Measurements from ENCODE around the gene GNB1L.
A peak's percentile ranks its signal among the peaks of the same experiment; 100 is the strongest.

Gene GNB1L

DNA sequence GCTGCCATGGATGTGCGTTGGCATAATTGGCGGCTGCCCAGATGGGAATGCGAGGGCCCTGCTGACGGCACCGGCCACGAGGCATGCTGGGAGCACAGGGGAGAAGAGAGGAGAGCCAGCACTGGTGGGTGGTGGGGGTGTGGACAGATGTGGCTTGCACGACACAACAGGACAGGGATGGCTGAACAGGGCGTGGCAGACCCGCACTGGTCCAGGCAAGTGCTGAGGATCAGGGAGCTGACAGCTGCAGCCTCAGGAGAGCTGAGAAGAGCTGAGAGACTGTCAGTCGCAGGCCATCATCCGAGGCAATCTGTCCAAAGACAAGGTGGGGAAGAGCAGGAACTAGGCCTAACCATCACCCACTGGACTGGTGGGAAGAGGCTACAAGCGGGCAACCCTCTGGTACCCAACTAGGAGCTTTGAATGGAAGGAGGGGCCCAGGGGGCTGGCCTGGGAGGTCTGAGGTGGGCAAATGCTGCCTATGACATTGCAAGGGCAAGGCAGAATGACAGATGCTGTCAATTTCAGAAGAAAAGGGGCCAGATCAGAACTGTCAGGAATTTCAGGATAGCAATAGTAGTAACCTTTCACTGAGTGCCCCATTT lies 2.4 kb downstream of the GNB1L start:
- Mint-ChIP-seq H3K27me3 (no peaks in the 10 kb centered on the region), H3K27ac (no peak overlapping the region), H3K4me3 (no peak overlapping the region), H3K36me3 (peaks cover 7% of the 10 kb centered on the region), H3K9me3 (no peaks in the 10 kb centered on the region), H3K4me1 (peaks cover 27% of the 10 kb centered on the region)
- DNase-seq (ENCODE audit: low spot score in 2 of 2), result no peak
- ATAC-seq (ENCODE audit: low read depth), result no peak

DNA sequence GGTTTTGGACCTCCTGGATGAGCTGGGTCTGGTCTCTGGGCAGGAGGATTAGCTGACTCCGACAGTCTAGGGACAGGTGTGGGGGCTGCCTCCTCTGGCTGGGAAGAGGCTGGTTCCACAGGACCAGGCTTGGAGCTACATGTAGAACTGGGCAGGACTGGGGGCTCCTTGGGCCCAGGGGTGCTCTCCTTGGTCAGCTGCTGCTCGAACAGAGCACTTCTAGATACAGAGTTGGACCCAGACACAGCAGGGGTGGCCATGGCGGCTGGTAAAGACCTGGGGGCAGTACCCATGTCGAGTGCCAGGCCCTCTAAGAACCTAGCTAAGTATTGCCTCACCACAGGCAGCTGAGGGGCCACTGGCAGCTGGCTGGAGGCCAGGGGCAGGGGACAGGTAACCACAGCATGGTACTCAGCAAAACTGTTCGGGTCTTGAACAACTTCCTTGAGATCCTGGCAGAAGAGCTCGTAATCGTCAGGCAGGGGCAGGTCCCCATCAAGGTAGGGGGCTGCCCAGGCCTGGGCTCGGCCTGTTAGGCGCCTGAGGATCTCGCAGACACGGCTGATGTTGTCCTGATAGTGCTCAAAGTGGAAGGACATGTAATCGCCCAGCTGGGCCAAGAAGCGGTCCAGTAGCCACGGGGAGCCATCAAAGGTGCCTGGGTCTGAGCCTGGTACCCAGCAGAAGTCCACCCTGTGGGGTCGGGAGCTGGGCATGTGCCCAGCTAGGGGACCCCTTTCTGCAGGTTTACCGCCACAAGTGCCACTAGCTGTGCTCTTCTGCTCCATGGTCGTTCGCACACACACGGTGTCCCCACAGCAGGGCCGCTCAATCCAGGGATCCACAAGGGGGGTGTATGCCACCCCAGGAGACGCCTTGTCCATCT lies 3.1 kb downstream of the GNB1L start:
- Mint-ChIP-seq H3K36me3 (peaks cover 7% of the 10 kb centered on the region), H3K9me3 (no peaks in the 10 kb centered on the region), H3K27me3 (no peaks in the 10 kb centered on the region), H3K4me3 (no peak overlapping the region), H3K4me1 (peaks cover 27% of the 10 kb centered on the region), H3K27ac (no peak overlapping the region)
- ATAC-seq (ENCODE audit: low read depth), result no peak
- DNase-seq (ENCODE audit: low spot score in 2 of 2), result no peak

- Mint-ChIP-seq H3K27me3 (no peaks in the 10 kb centered on the region), H3K4me1 (peaks cover 24% of the 10 kb centered on the region), H3K36me3 (peaks cover 7% of the 10 kb centered on the region), H3K27ac (no peak overlapping the region), H3K9me3 (no peaks in the 10 kb centered on the region), H3K4me3 (no peak overlapping the region)
- no peak for ATAC-seq (ENCODE audit: low read depth)
- DNase-seq (ENCODE audit: low spot score in 2 of 2), result no peak
Observed at GRCh38 chr22:19850763-19851109, 3.9 kb downstream of the GNB1L start.

- H3K27me3 Mint-ChIP-seq, result no peaks in the 10 kb centered on the region
- no peak overlapping the region for H3K27ac Mint-ChIP-seq
- peaks cover 24% of the 10 kb centered on the region for H3K4me1 Mint-ChIP-seq
- no peak overlapping the region for H3K4me3 Mint-ChIP-seq
- no peaks in the 10 kb centered on the region for H3K9me3 Mint-ChIP-seq
- DNase-seq (ENCODE audit: low spot score in 2 of 2), result no peak
- ATAC-seq (ENCODE audit: low read depth), result no peak
- peaks cover 7% of the 10 kb centered on the region for H3K36me3 Mint-ChIP-seq
Observed at GRCh38 chr22:19849835-19850762, 4.6 kb downstream of the GNB1L start.

DNA sequence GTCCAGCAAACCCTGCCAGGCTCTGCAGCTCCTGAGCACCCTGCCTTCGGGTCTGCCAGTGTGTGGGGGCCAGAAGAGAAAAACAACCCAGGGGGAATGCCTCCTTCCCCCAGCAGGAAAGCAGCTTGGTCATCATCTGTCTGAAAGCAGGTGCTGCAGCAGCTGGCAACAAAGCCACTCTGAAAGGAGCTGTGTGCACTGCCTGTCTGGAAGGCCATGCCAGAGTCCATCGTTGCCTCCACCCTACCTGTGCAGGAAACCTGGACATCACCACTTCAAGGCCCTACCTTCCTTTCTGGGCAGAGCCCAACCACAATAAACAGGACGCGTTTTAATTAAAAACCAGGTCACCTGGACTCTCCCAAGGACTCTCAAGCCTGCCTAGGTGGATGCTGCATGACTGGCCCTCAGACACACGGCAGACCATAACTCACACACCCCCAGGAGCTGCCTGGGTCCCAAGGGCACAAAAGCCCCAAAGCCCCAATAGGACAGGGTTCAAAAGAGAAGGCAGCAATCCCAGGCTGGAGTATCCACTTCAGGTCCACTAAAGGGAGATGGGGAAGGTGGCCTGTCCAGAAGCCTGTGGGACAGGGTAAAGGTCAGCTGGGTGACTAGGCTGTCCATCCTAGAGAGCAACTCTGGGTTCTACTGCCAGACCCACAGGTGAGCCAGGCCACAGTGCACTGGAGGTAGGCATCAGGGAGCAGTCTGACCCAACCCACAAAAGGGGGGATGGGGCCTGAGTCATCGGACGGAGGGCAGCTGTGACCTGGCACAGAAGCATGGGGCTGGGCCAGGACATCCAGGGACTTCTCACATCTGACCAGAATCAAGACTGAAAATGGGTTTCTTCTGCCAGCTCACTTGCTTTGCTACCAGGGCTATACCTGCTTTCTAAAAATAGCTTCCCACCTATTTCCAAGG lies 6.1 kb downstream of the GNB1L start:
- no peak for DNase-seq (ENCODE audit: low spot score in 2 of 2)
- Mint-ChIP-seq H3K27me3 (no peaks in the 10 kb centered on the region), H3K9me3 (no peaks in the 10 kb centered on the region), H3K36me3 (peaks cover 7% of the 10 kb centered on the region), H3K27ac (no peak overlapping the region), H3K4me1 (peaks cover 29% of the 10 kb centered on the region), H3K4me3 (no peak overlapping the region)
- ATAC-seq (ENCODE audit: low read depth), result no peak

DNA sequence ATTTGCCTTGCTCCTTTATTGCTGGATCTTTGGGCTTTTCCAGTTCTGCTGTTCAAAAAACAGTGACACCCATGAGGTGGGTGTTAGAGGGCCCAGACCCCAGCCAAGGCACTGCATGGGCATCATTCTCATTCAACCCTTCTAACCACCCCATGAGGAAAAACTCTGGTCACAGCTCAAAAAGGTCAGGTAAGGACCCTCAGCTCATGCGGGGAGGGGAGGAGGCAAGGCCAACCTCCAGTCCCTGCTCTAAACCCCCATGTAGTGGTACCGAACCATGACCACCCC lies 7.4 kb downstream of the GNB1L start:
- Mint-ChIP-seq H3K27me3 (no peaks in the 10 kb centered on the region), H3K9me3 (no peaks in the 10 kb centered on the region), H3K36me3 (peaks cover 7% of the 10 kb centered on the region), H3K4me3 (no peak overlapping the region), H3K27ac (no peak overlapping the region), H3K4me1 (peaks cover 18% of the 10 kb centered on the region)
- ATAC-seq (ENCODE audit: low read depth) (no peak), DNase-seq (ENCODE audit: low spot score in 2 of 2) (no peak)

DNA sequence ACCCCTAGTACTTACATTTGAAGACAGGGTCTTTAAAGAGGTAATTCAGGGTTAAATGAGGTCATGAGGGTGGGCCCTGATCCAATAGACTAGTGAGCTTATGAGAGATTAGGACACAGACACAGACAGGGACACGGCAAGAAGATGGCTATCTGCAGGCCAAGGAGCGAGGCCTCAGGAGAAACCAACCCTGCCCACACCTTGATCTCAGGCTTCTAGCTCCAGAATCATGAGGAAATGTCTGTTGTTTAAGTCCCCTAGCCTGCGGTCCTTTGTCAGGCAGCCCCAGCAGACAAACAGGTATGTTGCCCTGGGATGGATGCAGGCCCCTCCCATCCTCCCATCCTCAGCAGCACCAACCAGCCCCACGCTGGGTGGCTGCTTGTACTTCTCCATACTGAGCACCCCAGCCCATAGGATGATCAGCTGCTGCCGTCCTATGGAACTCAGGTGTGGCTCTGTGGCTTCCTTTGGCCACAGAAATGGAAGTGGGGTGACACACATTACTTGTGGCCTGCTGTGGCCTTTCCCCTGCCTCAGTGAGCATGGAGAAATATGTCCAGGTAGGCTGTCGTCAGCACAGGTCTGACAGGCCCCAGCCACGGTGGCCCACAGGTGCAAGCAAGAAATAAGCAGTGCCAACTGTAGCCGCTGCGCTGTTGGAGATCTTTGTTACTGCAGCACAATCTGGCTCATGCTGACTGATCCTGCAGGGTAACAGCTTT lies 7.9 kb downstream of the GNB1L start:
- H3K27me3 Mint-ChIP-seq, result no peaks in the 10 kb centered on the region
- no peaks in the 10 kb centered on the region for H3K9me3 Mint-ChIP-seq
- no peak for DNase-seq (ENCODE audit: low spot score in 2 of 2)
- H3K36me3 Mint-ChIP-seq, result peaks cover 4% of the 10 kb centered on the region
- H3K27ac Mint-ChIP-seq, result no peak overlapping the region
- no peak overlapping the region for H3K4me3 Mint-ChIP-seq
- no peak for ATAC-seq (ENCODE audit: low read depth)
- peaks cover 14% of the 10 kb centered on the region for H3K4me1 Mint-ChIP-seq

DNA sequence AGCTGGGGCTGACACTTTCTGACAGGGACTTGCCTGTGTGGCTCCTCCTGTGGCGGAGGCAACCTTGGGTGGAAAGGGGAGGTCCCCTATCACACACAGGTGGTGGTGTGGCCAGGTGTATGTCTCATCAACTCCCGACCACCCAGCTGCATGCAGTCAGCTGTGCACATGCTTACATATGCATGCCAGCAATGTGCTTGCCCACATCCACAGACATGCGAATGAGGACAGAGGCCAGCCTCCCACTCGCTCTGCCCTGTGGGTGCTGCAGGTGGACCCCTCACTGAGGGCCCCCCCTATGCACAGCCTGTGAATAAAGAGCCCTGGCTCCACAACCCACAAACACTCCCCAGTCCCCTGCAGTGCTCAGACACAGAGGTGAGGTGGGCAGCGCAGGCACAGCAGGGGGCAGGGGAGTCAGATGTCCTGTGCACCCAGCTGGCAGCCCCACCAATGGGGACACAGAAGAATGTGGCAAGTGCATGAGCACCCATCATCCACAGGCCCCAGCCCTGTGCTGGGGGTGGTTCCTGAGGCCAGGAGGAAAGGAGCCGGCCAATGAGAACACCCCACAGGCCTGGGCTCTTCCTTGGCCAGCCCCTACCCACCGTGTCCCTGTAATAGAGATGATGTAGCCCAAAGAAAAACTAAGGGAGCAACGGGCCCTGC lies 9.5 kb downstream of the GNB1L start:
- ATAC-seq (ENCODE audit: low read depth), result peak; percentile 31
- Mint-ChIP-seq H3K27me3 (no peaks in the 10 kb centered on the region), H3K9me3 (no peaks in the 10 kb centered on the region), H3K36me3 (no peaks in the 10 kb centered on the region), H3K4me1 (peaks cover 14% of the 10 kb centered on the region), H3K4me3 (no peak overlapping the region), H3K27ac (no peak overlapping the region)
- no peak for DNase-seq (ENCODE audit: low spot score in 2 of 2)

GRCh38 chr22:19844377-19845053 lies 10.2 kb downstream of the GNB1L start:
- H3K9me3 Mint-ChIP-seq, result no peaks in the 10 kb centered on the region
- peaks cover 12% of the 10 kb centered on the region for H3K4me1 Mint-ChIP-seq
- H3K27me3 Mint-ChIP-seq, result no peaks in the 10 kb centered on the region
- H3K4me3 Mint-ChIP-seq, result peak overlapping the region; percentile 32
- DNase-seq (ENCODE audit: low spot score in 2 of 2), result no peak
- peak; percentile 31 for ATAC-seq (ENCODE audit: low read depth)
- no peaks in the 10 kb centered on the region for H3K36me3 Mint-ChIP-seq
- H3K27ac Mint-ChIP-seq, result peak overlapping the region; percentile 28

DNA sequence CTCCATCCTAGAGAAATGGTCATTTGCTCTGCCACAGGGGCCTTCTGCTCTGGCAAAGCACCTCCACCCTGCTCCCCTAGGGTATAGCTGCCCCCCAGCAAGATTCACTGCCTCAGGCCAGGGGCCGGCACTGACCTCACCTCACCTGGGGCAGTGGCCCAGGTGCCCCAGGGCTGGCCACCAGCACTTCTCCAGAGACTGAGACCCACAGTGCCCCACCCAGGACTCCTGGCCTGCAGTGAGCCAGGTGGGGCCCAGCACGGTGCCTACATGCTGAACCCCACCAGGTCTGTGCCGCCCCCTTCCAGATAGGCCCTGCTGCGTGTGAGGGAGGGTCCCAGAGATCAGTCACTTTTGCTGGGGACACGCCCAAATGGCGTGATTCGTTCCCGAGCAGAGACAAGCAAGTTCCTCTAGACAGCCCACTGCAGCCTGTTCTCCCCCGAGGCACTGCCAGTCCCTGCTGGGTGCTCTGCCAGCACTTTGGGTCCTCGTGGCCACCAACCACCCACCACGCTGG lies 10.8 kb downstream of the GNB1L start:
- no peaks in the 10 kb centered on the region for H3K36me3 Mint-ChIP-seq
- no peaks in the 10 kb centered on the region for H3K9me3 Mint-ChIP-seq
- no peaks in the 10 kb centered on the region for H3K27me3 Mint-ChIP-seq
- H3K27ac Mint-ChIP-seq, result peak overlapping the region; percentile 28
- DNase-seq (ENCODE audit: low spot score in 2 of 2) (no peak), ATAC-seq (ENCODE audit: low read depth) (no peak)
- peaks cover 12% of the 10 kb centered on the region for H3K4me1 Mint-ChIP-seq
- H3K4me3 Mint-ChIP-seq, result no peak overlapping the region

DNA sequence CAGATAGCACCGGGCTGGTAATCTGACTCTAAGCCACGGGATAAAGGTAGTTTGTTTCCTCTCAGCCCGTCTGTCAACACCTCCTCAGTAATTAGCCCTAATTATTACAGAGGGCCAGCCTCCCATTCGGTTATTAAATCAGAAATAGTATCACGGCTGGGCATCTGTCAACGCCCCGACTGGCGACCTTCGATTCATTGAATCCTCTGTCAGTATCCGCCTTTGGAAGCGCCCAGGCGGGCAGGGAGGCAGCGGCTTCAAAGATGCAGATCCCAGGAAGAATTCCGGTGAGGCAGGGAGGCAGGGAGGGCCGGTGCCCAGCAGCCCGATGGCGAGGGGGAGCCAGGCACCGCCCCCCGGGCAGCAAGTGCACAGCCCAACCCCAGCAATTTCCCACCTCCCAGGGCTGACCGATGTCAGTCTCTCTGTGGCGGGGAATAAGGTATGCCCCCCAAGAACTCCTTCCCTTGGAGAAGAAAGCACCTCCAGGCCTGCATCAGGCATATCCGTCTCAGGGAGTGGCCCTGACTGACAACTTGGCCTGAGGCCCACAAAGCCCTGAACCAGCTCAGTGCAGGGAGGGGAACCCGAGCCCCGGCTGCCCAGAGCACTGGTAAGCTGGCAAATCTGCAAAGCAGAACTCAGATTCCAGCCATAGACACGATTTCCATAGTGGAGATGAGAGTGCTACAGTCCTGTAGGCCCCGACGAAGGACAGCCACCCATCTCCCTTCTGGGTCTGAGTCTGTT lies 11.4 kb downstream of the GNB1L start:
- Mint-ChIP-seq H3K4me1 (peaks cover 15% of the 10 kb centered on the region), H3K9me3 (no peaks in the 10 kb centered on the region), H3K4me3 (no peak overlapping the region), H3K36me3 (no peaks in the 10 kb centered on the region), H3K27me3 (no peaks in the 10 kb centered on the region), H3K27ac (no peak overlapping the region)
- DNase-seq (ENCODE audit: low spot score in 2 of 2) (no peak), ATAC-seq (ENCODE audit: low read depth) (no peak)

Data from memory B cell (primary cell).